Cerebellar cortex (tissue), 1 donor: ENCODE results near the gene DGKG.

Experiments used
- DNase-seq: peaks from one replicate; pipeline ENCODE4 v3.0.0-alpha.2; 2015; ENCODE audit warnings: low spot score

Gene DGKG

GRCh38 chr3:186173224-186173815 is 188.7 kb downstream of the DGKG start:
- no peak for DNase-seq

GRCh38 chr3:186172353-186172752 is 189.7 kb downstream of the DGKG start:
- no peak for DNase-seq

- DNase-seq, result no peak
Observed at GRCh38 chr3:186171521-186171920, 190.5 kb downstream of the DGKG start.

GRCh38 chr3:186170516-186170915 is 191.5 kb downstream of the DGKG start:
- DNase-seq, result no peak

GRCh38 chr3:186169379-186169778 is 192.7 kb downstream of the DGKG start:
- DNase-seq, result no peak

GRCh38 chr3:186168976-186169375 is 193.1 kb downstream of the DGKG start:
- DNase-seq, result no peak

- DNase-seq, result no peak
Observed at GRCh38 chr3:186167646-186168395, 194.2 kb downstream of the DGKG start.

- no peak for DNase-seq
Observed at GRCh38 chr3:186166491-186167288, 195.3 kb downstream of the DGKG start.

- DNase-seq, result no peak
Observed at GRCh38 chr3:186166036-186166435, 196.0 kb downstream of the DGKG start.

GRCh38 chr3:186165331-186165730 is 196.7 kb downstream of the DGKG start:
- peak; percentile 41 for DNase-seq

GRCh38 chr3:186164696-186165095 is 197.3 kb downstream of the DGKG start:
- no peak for DNase-seq

GRCh38 chr3:186162221-186162620 is 199.8 kb downstream of the DGKG start:
- no peak for DNase-seq

GRCh38 chr3:186160691-186161243 is 201.3 kb downstream of the DGKG start:
- no peak for DNase-seq

- peak; percentile 34 for DNase-seq
Observed at GRCh38 chr3:186154641-186155040, 207.4 kb downstream of the DGKG start.

GRCh38 chr3:186152889-186153292 is 209.1 kb downstream of the DGKG start:
- DNase-seq, result no peak

GRCh38 chr3:186152361-186152798 is 209.7 kb downstream of the DGKG start:
- DNase-seq, result no peak

- DNase-seq, result no peak
Observed at GRCh38 chr3:186151077-186151971, 210.7 kb downstream of the DGKG start.

- no peak for DNase-seq
Observed at GRCh38 chr3:186150041-186150830, 211.8 kb downstream of the DGKG start.

- DNase-seq, result no peak
Observed at GRCh38 chr3:186149319-186149960, 212.6 kb downstream of the DGKG start.

- DNase-seq, result no peak
Observed at GRCh38 chr3:186144257-186144656, 217.8 kb downstream of the DGKG start.
